HEK293 (cell line): Measurements from ENCODE around the gene PLEKHG2.

Source experiments
- KLF8 ChIP-seq: fragments of 450-650 bp; formaldehyde crosslinking; IDR thresholded peaks from 2 replicates; pipeline ENCODE4 v1.5.1; 2016; ENCODE audit warnings: missing biosample characterization, missing genetic modification characterization
- OSR2 ChIP-seq: fragments of 450-650 bp; formaldehyde crosslinking; IDR thresholded peaks from 2 replicates; pipeline ENCODE4 v1.5.1; 2016; ENCODE audit warnings: missing biosample characterization, missing genetic modification characterization
- PBX3 ChIP-seq: sonication (generic); formaldehyde crosslinking; IDR thresholded peaks from 2 replicates; pipeline ENCODE4 v1.8.1; 2022; ENCODE audit warnings: mild to moderate bottlenecking, moderate library complexity, missing genetic modification reagents
- PRDM10 ChIP-seq: fragments of 450-650 bp; formaldehyde crosslinking; IDR thresholded peaks from 2 replicates; pipeline ENCODE4 v1.5.1; 2016; ENCODE audit warnings: missing biosample characterization, missing genetic modification characterization
- SP7 ChIP-seq: fragments of 450-650 bp; formaldehyde crosslinking; IDR thresholded peaks from 2 replicates; pipeline ENCODE4 v1.5.1; 2016; ENCODE audit warnings: missing biosample characterization, missing genetic modification characterization
- TSHZ1 ChIP-seq: fragments of 450-650 bp; formaldehyde crosslinking; IDR thresholded peaks from 2 replicates; pipeline ENCODE4 v1.5.1; 2016; ENCODE audit warnings: missing biosample characterization, missing genetic modification characterization, borderline replicate concordance
- YY1 ChIP-seq: fragments of 450-650 bp; formaldehyde crosslinking; IDR thresholded peaks from 2 replicates; pipeline ENCODE4 v1.5.1; 2018; ENCODE audit warnings: missing biosample characterization, missing genetic modification characterization
- ZBTB10 ChIP-seq: fragments of 450-650 bp; formaldehyde crosslinking; IDR thresholded peaks from 2 replicates; pipeline ENCODE4 v1.5.1; 2016; ENCODE audit warnings: missing biosample characterization, missing genetic modification characterization
- ZBTB17 ChIP-seq: fragments of 450-650 bp; formaldehyde crosslinking; IDR thresholded peaks from 2 replicates; pipeline ENCODE4 v1.5.1; 2016; ENCODE audit warnings: missing biosample characterization, missing genetic modification characterization
- ZBTB26 ChIP-seq: fragments of 450-650 bp; formaldehyde crosslinking; optimal IDR thresholded peaks from 2 replicates; pipeline ENCODE3; 2016; ENCODE audit warnings: missing biosample characterization, mild to moderate bottlenecking, missing genetic modification characterization
- ZBTB8A ChIP-seq: fragments of 450-650 bp; formaldehyde crosslinking; IDR thresholded peaks from 2 replicates; pipeline ENCODE4 v1.5.1; 2016; ENCODE audit warnings: missing biosample characterization, missing genetic modification characterization
- ZNF155 ChIP-seq: fragments of 450-650 bp; formaldehyde crosslinking; IDR thresholded peaks from 2 replicates; pipeline ENCODE4 v1.5.1; 2016; ENCODE audit warnings: missing biosample characterization, missing genetic modification characterization
- ZNF221 ChIP-seq: fragments of 450-650 bp; formaldehyde crosslinking; IDR thresholded peaks from 2 replicates; pipeline ENCODE4 v1.5.1; 2017; ENCODE audit warnings: missing biosample characterization, missing genetic modification characterization, borderline replicate concordance
- ZNF394 ChIP-seq: fragments of 450-650 bp; formaldehyde crosslinking; IDR thresholded peaks from 2 replicates; pipeline ENCODE4 v1.5.1; 2016; ENCODE audit warnings: missing biosample characterization, missing genetic modification characterization, mild to moderate bottlenecking, moderate library complexity, borderline replicate concordance
- ZNF398 ChIP-seq: fragments of 450-650 bp; formaldehyde crosslinking; IDR thresholded peaks from 2 replicates; pipeline ENCODE4 v1.5.1; 2017; ENCODE audit warnings: missing biosample characterization, missing genetic modification characterization
- ZNF548 ChIP-seq: fragments of 450-650 bp; formaldehyde crosslinking; IDR thresholded peaks from 2 replicates; pipeline ENCODE4 v1.5.1; 2016; ENCODE audit warnings: missing biosample characterization, missing genetic modification characterization
- ZNF610 ChIP-seq: fragments of 450-650 bp; formaldehyde crosslinking; IDR thresholded peaks from 2 replicates; pipeline ENCODE4 v1.5.1; 2016; ENCODE audit warnings: missing biosample characterization, missing genetic modification characterization, borderline replicate concordance
- ZNF707 ChIP-seq: fragments of 450-650 bp; formaldehyde crosslinking; IDR thresholded peaks from 2 replicates; pipeline ENCODE4 v1.5.1; 2016; ENCODE audit warnings: missing biosample characterization, missing genetic modification characterization
- ZNF768 ChIP-seq: fragments of 450-650 bp; formaldehyde crosslinking; IDR thresholded peaks from 2 replicates; pipeline ENCODE4 v1.5.1; 2018; ENCODE audit warnings: missing biosample characterization, mild to moderate bottlenecking, missing genetic modification characterization
- ZNF776 ChIP-seq: fragments of 450-650 bp; formaldehyde crosslinking; IDR thresholded peaks from 2 replicates; pipeline ENCODE4 v1.5.0; 2017; ENCODE audit warnings: missing biosample characterization, missing genetic modification characterization, borderline replicate concordance
- ZNF837 ChIP-seq: fragments of 450-650 bp; formaldehyde crosslinking; IDR thresholded peaks from 2 replicates; pipeline ENCODE4 v1.5.1; 2016; ENCODE audit warnings: missing biosample characterization, missing genetic modification characterization
- ZSCAN5A ChIP-seq: fragments of 450-650 bp; formaldehyde crosslinking; IDR thresholded peaks from 2 replicates; pipeline ENCODE4 v1.5.1; 2016; ENCODE audit warnings: missing biosample characterization, missing genetic modification characterization

PLEKHG2 gene

GRCh38 chr19:39410017-39410830 lies 2.2 kb upstream of the PLEKHG2 start (continued):
- TF ChIP-seq ZNF548 (tag by site-specific recombination), result 0 out of 2 replicates have a peak, but pooled peaks have one; percentile 60
- TF ChIP-seq ZNF155, result no peak
- TF ChIP-seq KLF8, result peak; percentile 98
- TF ChIP-seq ZNF776 (tag by site-specific recombination), result no peak
- peak; percentile 100 for TF ChIP-seq ZNF398
- TF ChIP-seq SP7 (tag by site-specific recombination), result peak; percentile 79
- TF ChIP-seq ZBTB26 (tag by site-specific recombination), result peak; percentile 84
- TF ChIP-seq OSR2 (tag by site-specific recombination), result peak; percentile 39; the same call in 1 of the 2 replicates
- no peak for TF ChIP-seq YY1 (tag by site-specific recombination)
- TF ChIP-seq ZBTB8A (tag by site-specific recombination), result peak; percentile 99
- peak; percentile 49; the same call in 1 of the 2 replicates for TF ChIP-seq ZNF707
- no peak; the same call in 1 of the 2 replicates for TF ChIP-seq ZNF837 (tag by site-specific recombination)
- no peak for TF ChIP-seq TSHZ1 (tag by site-specific recombination)
- TF ChIP-seq PRDM10 (tag by site-specific recombination), result peak; percentile 88
- TF ChIP-seq ZNF394 (tag by site-specific recombination), result peak; percentile 28; the same call in 1 of the 2 replicates
- no peak for TF ChIP-seq ZNF768 (tag by site-specific recombination)
- peak; percentile 87 for TF ChIP-seq ZBTB17 (tag by site-specific recombination)
- peak; percentile 59; the same call in 1 of the 2 replicates for TF ChIP-seq ZNF610 (tag by site-specific recombination)
- no peak for TF ChIP-seq PBX3
- TF ChIP-seq ZBTB10, result peak; percentile 64; the same call in 1 of the 2 replicates
- TF ChIP-seq ZSCAN5A, result no peak; the same call in 1 of the 2 replicates
- TF ChIP-seq ZNF221, result 0 out of 2 replicates have a peak, but pooled peaks have one; percentile 77
